ENCODE measurements around the gene FARSA. TPM values are rescaled to one million over a fixed set of nuclear protein-coding genes. Genes with fewer than 3 reads are reported as not detected.

Gene FARSA
- total RNA-seq, 3 donors from 2014 or later, result 26.1 to 53.7 (median 40.7) TPM

DNA sequence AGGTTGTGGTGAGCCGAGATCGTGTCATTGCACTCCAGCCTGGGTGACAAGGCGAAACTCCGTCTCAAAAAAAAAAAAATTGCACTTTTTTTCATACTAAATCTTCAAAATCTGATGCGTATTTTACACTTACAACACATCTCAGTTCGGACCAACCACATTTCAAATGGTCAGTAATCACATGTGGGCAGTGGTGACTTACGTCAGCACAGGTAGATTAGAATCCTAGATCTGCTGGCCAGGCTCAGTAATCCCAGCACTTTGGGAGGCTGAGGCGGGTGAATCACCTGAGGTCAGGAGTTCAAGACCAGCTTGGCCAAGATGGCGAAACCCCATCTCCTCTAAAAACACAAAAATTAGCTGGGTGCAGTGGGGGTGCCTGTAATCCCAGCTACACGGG, 1.6 kb upstream of the FARSA start:
- Histone ChIP-seq H3K27me3 (no peaks in the 10 kb centered on the region), H3K4me3 (no peak overlapping the region), H3K4me1 (peaks cover 9 to 16% of the 10 kb centered on the region in 2 donors), H3K27ac (no peak overlapping the region), H3K36me3 (no peaks in the 10 kb centered on the region), H3K9me3 (no peaks in the 10 kb centered on the region)
- no peak for DNase-seq (ENCODE audit: low spot score in 2 of 2)
- TF ChIP-seq, protein P1, sequence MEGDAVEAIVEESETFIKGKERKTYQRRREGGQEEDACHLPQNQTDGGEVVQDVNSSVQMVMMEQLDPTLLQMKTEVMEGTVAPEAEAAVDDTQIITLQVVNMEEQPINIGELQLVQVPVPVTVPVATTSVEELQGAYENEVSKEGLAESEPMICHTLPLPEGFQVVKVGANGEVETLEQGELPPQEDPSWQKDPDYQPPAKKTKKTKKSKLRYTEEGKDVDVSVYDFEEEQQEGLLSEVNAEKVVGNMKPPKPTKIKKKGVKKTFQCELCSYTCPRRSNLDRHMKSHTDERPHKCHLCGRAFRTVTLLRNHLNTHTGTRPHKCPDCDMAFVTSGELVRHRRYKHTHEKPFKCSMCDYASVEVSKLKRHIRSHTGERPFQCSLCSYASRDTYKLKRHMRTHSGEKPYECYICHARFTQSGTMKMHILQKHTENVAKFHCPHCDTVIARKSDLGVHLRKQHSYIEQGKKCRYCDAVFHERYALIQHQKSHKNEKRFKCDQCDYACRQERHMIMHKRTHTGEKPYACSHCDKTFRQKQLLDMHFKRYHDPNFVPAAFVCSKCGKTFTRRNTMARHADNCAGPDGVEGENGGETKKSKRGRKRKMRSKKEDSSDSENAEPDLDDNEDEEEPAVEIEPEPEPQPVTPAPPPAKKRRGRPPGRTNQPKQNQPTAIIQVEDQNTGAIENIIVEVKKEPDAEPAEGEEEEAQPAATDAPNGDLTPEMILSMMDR (IDR thresholded peaks at IDR 0.05), result no peak
- TF ChIP-seq POLR2A (IDR thresholded peaks at IDR 0.05), result no peak
- no peak for TF ChIP-seq POLR2AphosphoS5 (IDR thresholded peaks at IDR 0.05)
- intact Hi-C loops (cut with DNase I; ENCODE audit: low total_unique reads), result no loop called here

DNA sequence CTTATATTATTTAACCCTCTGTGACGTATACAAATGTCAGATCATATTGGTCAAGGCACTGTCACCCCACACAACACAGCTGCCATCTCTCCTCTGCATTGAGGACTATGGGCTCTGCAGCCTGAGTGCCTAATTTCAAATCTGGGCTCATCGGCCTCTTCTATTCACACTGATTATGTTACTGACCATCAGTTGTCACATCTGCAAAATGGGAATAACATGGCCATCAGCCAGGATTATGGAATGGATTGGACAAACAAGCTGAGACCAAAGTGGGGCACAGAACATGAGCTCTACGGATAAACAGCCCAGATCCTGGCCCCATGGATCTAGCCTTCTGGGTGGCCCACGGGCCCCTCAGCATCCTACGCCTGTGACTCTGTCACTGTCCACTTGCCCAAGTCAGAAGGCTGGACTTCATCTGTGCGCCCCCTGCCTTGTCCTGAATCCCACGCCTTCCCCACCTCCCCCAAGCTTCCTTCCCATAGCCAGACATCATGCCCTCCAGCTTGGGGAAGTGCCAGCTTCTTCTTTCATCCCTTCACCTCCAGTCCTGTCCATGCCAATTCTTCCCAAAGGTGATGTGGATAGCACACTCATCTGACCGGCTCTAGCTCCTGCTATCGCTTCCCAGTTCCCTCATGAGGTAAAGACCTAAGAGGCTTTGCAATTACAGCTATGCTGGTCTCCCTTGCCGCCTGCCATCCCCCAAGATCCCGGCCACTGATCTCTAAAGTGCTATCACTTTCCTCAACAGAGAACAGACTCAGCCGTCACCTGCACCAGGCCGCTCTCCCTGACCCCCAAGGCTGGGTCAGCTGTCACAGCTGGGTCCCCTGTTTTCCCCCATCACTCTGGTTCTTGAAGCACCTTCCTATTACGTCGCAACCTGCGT, 872 bp downstream of the FARSA start:
- intact Hi-C loops (cut with DNase I; ENCODE audit: low total_unique reads), result no loop called here

DNA sequence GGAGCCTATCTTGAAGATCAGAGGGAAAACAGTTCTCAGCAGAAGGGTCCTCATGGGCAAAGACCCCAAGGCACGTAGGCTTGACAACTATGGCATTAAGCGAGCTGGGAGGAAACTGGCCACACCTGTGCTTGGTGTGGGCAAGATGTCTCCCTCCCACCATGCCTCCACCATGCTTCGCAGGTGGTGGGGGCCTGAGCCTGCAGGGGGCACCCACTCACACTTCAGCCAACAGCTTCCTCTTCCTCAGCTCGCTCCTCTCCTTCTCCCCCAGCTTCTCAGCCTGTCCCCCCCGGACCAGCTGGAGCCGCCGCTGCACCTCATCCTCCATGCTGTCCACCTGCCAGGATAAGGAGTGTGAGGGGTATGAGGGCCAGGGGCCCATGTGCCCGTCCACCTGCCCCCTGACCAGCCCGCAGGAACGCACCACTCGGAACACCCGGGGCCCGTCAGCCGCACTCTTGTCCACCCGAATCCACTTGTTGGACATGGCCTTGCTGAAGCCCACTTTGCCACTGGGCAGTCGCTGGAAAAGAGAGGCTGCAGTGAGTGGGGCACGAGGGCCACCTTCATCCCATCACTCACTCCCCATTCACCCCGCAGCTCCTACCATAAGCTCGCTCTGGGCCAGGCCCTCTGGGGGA, 3.4 kb downstream of the FARSA start:
- H3K27ac ChIP-seq, result no peak overlapping the region
- H3K9me3 ChIP-seq, result no peaks in the 10 kb centered on the region
- no peak overlapping the region for H3K4me3 ChIP-seq
- peaks cover 13% of the 10 kb centered on the region for H3K36me3 ChIP-seq
- DNase-seq (ENCODE audit: low spot score in 2 of 2), result no peak
- H3K4me1 ChIP-seq, result peaks cover 4 to 9% of the 10 kb centered on the region in 2 donors
- TF ChIP-seq POLR2AphosphoS5 (IDR thresholded peaks at IDR 0.05), result no peak
- TF ChIP-seq, protein P1 (IDR thresholded peaks at IDR 0.05), result no peak
- no peak for TF ChIP-seq POLR2A (IDR thresholded peaks at IDR 0.05)
- H3K27me3 ChIP-seq, result no peaks in the 10 kb centered on the region
- intact Hi-C loops (cut with DNase I; ENCODE audit: low total_unique reads), result no loop called here

More for the DNA sequence above, 872 bp downstream of the FARSA start:
- no peak for DNase-seq (ENCODE audit: low spot score in 2 of 2)
- TF ChIP-seq, protein P1 (IDR thresholded peaks at IDR 0.05), result no peak
- TF ChIP-seq POLR2A (IDR thresholded peaks at IDR 0.05) (no peak), POLR2AphosphoS5 (IDR thresholded peaks at IDR 0.05) (no peak)
- H3K4me1 ChIP-seq, result peaks cover 4 to 12% of the 10 kb centered on the region in 2 donors
- H3K36me3 ChIP-seq, result peaks cover 6% of the 10 kb centered on the region
- no peaks in the 10 kb centered on the region for H3K9me3 ChIP-seq
- peak overlapping the region; percentile 81 for H3K27ac ChIP-seq
- H3K27me3 ChIP-seq, result no peaks in the 10 kb centered on the region
- peak overlapping the region; percentile 86 to 97 (median 96) for H3K4me3 ChIP-seq

DNA sequence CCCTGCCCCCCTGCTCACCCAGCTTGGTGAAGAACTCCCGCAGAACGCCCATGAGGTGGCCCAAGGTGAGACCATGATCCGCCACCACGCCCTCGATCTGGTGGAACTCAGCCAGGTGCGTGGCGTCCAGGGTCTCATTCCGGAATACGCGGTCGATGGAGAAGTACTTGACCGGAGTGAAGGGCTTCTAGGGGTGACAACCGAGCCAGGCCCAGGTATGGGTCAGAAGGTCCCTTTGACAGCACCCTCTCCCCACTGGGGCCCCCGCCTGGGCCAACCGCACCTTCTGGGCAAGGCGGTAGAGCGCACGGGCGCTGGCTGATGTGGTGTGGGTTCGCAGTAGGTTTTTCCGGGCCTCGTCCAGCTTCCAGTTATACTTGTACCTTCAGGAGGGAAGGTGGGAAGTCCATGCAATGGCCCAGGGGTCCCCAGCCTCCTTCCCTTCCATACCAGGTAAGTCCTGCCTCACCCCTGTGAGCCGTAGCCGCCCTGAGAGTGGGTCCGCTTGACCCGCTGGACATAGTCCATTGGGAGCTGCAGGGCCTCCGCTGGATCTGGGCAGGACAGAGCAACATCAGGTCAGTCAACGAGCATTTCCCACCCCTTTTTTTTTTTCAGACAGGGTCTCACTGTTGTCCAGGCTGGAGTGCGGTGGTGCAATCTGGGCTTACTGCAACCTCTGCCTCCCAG, 8.7 kb downstream of the FARSA start:
- H3K4me1 ChIP-seq, result no peaks in the 10 kb centered on the region
- no peaks in the 10 kb centered on the region for H3K9me3 ChIP-seq
- DNase-seq (ENCODE audit: low spot score in 2 of 2), result no peak
- TF ChIP-seq, protein P1 (IDR thresholded peaks at IDR 0.05), result no peak
- TF ChIP-seq POLR2A (IDR thresholded peaks at IDR 0.05) (no peak), POLR2AphosphoS5 (IDR thresholded peaks at IDR 0.05) (no peak)
- H3K36me3 ChIP-seq, result peaks cover 23% of the 10 kb centered on the region
- intact Hi-C loops (cut with DNase I; ENCODE audit: low total_unique reads), result no loop called here
- H3K27me3 ChIP-seq, result no peaks in the 10 kb centered on the region
- H3K27ac ChIP-seq, result no peak overlapping the region
- H3K4me3 ChIP-seq, result no peak overlapping the region
